ENCODE data around the gene GPX7.
A peak's percentile ranks its signal among the peaks of the same experiment; 100 is the strongest.

The GPX7 gene

GRCh38 chr1:52588027-52588426, 14.1 kb upstream of the GPX7 start:
- DNase-seq (ENCODE audit: low spot score) = no peak

- no peak for DNase-seq (ENCODE audit: low spot score)
These were observed 13.6 kb upstream of the GPX7 start for GRCh38 chr1:52588535-52588934.

DNA sequence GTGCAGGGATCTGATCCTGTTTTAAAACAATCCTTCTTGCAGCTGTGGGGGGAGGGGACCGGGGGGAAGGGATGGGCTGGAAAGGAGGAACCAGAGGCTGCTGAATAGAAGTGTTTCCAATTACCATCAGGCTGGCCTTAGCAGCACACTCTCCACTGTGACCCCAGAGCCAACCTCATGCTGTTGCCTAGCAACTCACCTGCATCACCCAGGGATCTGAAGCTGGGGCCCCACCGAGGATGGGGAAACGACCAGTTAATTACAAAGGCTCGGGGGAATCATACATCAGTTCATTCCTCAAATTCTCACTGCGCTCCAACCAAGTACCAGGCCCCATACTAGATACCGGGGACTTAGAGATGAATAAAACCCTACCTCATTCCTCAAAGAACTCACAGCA, 11.9 kb upstream of the GPX7 start:
- DNase-seq (ENCODE audit: low spot score) = peak; percentile 87

GRCh38 chr1:52592637-52593323, 9.4 kb upstream of the GPX7 start:
- DNase-seq (ENCODE audit: low spot score) = no peak

- DNase-seq (ENCODE audit: low spot score) = no peak
These were observed 8.7 kb upstream of the GPX7 start for GRCh38 chr1:52593495-52593894.

GRCh38 chr1:52595061-52595460, 7.1 kb upstream of the GPX7 start:
- no peak for DNase-seq (ENCODE audit: low spot score)

- DNase-seq (ENCODE audit: low spot score) = no peak
These were observed 4.3 kb upstream of the GPX7 start for GRCh38 chr1:52597912-52598311.

GRCh38 chr1:52598729-52599128, 3.4 kb upstream of the GPX7 start:
- DNase-seq (ENCODE audit: low spot score) = no peak

GRCh38 chr1:52599236-52599635, 2.9 kb upstream of the GPX7 start:
- DNase-seq (ENCODE audit: low spot score) = no peak

DNA sequence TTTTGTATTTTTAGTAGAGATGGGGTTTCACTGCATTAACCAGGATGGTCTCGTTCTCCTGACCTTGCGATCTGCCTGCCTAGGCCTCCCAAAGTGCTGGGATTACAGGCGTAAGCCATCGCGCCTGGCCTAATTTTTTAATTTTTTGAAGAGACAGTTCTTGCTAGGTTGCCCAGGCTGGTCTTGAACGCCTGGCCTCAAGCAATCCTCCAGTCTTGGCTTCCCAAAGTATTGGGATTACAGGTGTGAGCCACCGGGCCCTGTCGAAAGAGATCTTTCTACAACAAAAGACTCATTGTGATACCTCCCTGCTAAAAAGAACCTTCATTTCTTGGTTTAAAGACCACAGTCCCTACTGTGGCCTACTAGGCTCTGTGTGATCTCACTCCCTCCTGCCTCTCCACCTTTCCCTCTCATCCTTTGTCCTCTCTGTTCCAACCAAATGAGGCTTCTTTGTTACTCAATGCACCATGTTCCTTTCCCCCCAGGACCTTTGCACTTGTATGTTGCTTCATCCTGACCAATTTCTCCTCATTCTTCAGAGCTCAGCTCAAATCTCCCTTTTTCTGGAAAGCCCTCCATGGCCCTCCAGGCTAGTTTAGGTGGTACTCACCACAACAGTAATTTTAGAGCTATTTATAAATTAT, 1.5 kb upstream of the GPX7 start:
- DNase-seq (ENCODE audit: low spot score) = no peak

GRCh38 chr1:52601519-52601918, 652 bp upstream of the GPX7 start:
- DNase-seq (ENCODE audit: low spot score) = no peak

DNA sequence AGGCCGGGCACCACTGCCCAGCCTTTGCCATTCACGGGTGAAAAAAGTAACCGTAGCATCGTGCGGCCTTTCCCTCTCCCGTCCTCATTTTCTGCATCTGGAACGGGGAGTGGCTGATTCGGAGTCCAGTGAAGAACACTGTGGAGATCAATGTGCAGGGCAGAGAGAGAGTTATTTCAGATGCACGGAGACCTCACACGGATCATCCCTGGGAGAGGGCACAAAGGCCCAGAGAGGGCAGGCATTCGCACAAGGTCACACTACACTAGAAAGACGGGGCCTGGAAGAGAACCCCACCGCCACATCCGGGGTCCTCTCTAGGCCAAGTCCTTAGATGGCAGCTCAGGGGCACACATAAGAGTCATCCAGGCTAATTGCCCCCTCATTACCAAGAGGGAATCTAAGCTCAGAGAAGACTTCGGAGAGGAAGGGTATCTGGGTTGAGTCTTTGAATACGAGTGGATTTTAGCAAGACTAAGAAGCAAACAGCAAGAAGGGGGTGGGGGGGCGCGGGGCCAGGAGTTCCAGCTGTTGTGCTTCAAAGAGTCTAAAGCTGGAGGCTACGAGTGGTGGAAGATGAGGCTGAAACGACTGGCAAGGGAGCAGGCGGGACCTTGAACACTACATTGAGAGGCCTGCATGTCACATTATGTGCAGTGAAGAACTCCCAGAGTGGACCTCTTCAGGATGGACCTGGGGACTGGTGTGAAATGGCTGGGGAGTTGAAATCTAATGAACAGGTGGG, 857 bp downstream of the GPX7 start:
- no peak for DNase-seq (ENCODE audit: low spot score)

DNA sequence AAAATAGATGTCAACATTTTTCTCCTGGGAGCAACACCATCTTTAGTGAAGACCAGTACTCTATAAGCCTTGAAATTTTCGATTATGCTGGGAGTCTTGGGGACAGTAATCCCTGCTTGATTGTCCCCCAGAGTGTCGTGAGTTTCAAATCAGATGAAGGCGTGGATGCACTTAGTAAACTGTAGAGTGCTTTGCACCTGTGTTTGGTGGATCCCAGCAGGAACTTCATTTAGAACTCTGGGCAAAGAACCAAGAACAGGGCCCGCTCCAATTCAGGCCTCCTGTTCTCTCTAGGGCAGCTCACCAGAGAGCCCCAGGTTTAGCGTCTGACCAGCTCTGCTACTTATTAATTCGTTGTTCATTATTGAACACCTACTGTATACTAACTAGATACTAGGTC, 1.5 kb downstream of the GPX7 start:
- no peak for DNase-seq (ENCODE audit: low spot score)

- no peak for DNase-seq (ENCODE audit: low spot score)
These were observed 2.0 kb downstream of the GPX7 start for GRCh38 chr1:52604063-52604770.

DNA sequence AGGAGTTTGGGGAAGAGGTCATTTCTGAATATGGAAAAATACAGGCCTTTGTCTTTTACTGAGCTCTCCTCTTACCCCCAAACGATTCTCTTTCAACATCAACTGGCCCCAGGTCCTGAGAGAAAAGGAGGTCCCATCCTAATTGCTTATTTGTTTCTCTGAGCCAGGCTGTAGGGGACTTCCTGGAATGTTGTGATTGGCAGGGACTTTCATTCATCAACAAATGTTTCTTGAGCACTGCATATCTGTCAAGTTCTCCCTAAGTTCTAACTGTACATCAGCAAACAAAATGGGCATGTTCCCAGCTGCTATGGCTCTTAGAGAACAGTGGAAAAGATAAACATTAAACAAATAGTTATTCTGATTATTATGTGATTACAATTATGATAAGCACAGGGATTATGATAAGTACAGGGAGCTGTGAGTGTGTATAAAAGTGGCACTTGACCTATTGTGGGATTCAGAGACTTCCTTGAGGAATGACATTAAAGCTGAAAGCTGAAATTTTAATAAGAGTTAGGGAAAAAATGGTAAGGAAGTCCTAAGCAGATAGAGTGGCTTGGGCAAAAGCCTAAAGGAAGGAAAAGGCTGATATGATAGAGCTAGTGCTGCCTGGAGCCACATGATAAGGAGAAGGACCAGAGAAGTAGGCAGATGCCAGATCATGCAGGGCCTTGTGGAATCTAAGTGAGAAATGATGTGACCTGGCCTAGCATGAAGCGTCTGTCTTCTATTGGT, 11.6 kb downstream of the GPX7 start:
- no peak for DNase-seq (ENCODE audit: low spot score)

- no peak for DNase-seq (ENCODE audit: low spot score)
These were observed 12.5 kb downstream of the GPX7 start for GRCh38 chr1:52614671-52615070.

DNA sequence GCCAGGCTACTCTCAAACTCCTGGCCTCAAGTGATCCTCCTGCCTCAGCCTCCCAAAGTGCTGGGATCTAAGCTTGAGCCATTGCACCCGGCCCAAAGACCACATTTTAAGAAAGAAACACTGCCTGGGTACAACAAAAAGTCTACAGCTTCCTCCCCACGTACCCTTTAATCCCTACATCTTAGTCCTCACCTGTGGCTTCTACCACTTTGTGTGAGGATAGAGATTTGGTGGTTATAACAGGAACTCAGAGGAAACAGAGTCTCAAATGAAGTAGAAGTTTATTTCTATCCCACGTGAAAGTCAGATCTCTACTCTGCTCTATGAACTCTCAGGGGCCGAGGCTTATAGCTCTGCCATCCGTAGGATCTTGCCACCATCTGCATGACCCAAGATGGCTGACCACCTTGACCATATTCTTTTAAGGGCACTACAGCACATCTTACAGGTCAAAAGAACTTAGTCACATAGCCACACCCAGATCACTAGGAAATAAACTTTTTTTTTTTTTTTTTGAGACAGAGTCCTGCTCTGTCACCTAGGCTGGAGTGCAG, 13.4 kb downstream of the GPX7 start:
- no peak for DNase-seq (ENCODE audit: low spot score)

- no peak for DNase-seq (ENCODE audit: low spot score)
These were observed 19.8 kb downstream of the GPX7 start for GRCh38 chr1:52621950-52622349.

DNA sequence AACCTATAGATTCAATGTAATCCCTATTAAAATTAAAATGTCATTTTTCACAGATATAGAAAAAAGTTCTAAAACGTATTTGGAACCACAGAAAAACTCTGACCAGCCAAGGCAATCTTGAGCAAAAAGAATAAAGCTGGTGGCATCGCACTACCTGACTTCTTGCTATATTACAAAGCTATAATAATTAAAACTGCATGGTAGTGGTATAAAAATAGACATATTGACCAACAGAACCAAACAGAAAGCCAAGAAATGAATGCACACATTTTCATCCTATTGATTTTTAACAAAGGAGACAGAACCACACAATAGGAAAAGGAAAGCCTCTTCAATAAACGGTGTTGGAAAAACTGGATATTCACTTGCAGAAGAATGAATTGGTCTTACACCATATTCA, 21.6 kb downstream of the GPX7 start:
- DNase-seq (ENCODE audit: low spot score) = no peak

GRCh38 chr1:52627028-52627427, 24.9 kb downstream of the GPX7 start:
- no peak for DNase-seq (ENCODE audit: low spot score)

DNA sequence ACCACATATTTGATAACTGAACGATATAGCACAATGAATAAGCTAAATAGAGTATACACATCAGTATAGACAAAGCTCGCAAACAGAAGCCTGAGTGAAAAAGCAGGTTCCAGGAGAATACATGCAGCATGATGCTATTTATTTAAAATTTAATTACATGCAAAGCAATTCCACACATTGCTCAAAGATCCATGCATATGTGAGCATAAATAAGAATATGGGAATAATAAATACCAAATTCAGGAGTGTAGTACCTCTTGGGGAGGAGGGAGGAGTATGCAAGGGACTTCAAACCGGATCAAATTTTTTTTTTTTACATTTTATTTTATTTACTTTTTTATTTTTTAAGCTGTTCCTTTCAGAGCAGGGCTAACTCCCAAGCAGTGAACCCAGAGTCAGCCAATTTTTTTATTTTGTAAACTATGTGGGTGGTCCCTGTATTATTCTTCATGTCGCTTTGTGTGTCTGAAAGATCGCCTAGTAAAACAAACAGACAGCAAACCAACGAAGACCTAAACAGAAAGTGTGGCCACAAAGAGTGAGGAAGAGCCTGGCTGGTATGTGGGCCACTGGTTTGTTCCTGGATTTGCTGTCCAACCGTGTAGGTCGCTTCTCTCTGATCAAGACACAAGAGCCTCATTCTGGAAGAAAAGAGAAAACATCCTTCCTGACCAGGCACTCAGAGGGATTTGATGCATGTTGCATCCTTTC, 26.6 kb downstream of the GPX7 start:
- DNase-seq (ENCODE audit: low spot score) = no peak

Data from SK-N-DZ (cell line).